ENCODE measurements around the gene HAT1. TPM values are rescaled to one million over a fixed set of nuclear protein-coding genes. Genes with fewer than 3 reads are reported as not detected.

The HAT1 gene
- total and polyA plus RNA-seq, 4 donors, result 11.8 to 45.1 (median 16.3) TPM

- Histone ChIP-seq H3K9ac (ENCODE audit: low read depth in 1 of 2, low read length in 2 of 2) (no peak overlapping the region), H3K27me3 (ENCODE audit: control insufficient read depth in 4 of 4, insufficient read depth in 4 of 4, low read length in 3 of 4) (no peaks in the 10 kb centered on the region), H3K9me3 (ENCODE audit: control insufficient read depth in 4 of 4, low read length in 3 of 4) (no peaks in the 10 kb centered on the region), H3K27ac (ENCODE audit: low read depth in 1 of 2, low read length in 2 of 2) (no peak overlapping the region), H3K4me3 (ENCODE audit: low read depth in 1 of 3, low read length in 3 of 3) (no peak overlapping the region), H3K36me3 (ENCODE audit: control insufficient read depth in 4 of 4, insufficient read depth in 3 of 4, low read depth in 1 of 4, low read length in 3 of 4) (no peaks in the 10 kb centered on the region), H3K4me1 (ENCODE audit: control insufficient read depth in 4 of 4, insufficient read depth in 4 of 4, low read length in 3 of 4) (no peaks in the 10 kb centered on the region)
- WGBS, result 86% methylated on average over 4 of the region's 4 CpGs
- DNase-seq (ENCODE audit: low spot score), result no peak
- no peak for TF ChIP-seq FOXA2 (IDR thresholded peaks at IDR 0.05)
- no peak for TF ChIP-seq JUND (IDR thresholded peaks at IDR 0.05)
- TF ChIP-seq HNF4G (IDR thresholded peaks at IDR 0.05), result no peak
- no peak for TF ChIP-seq FOXA1 (IDR thresholded peaks at IDR 0.05)
- TF ChIP-seq SP1 (IDR thresholded peaks at IDR 0.05), result no peak
- no peak for TF ChIP-seq RXRA (IDR thresholded peaks at IDR 0.05)
- TF ChIP-seq RAD21 (IDR thresholded peaks at IDR 0.05), result no peak
- TF ChIP-seq TAF1 (conservative IDR thresholded peaks at IDR 0.05), result no peak
- TF ChIP-seq GABPA (IDR thresholded peaks at IDR 0.05 in 1 of 2, conservative IDR thresholded peaks at IDR 0.05 in 1 of 2), result no peak
- no peak for TF ChIP-seq ZBTB33 (IDR thresholded peaks at IDR 0.05)
These were observed 109.3 kb downstream of the HAT1 start for GRCh38 chr2:172031536-172031935.

Other genes starting within 250 kb of the HAT1 start
- 10 to 100 TPM; 29.9 to 45.2 TPM for gene DYNC1I2, start 235.0 kb upstream of the HAT1 start, total RNA-seq
- 10 to 100 TPM; 20.4 to 26.4 TPM for gene DYNC1I2, start 235.0 kb upstream of the HAT1 start, polyA plus RNA-seq
- gene SLC25A12, start 28.2 kb upstream of the HAT1 start, total RNA-seq, result 1 to 10 TPM; 3.4 to 4.4 TPM
- under 1 TPM; 0.46 to 0.93 TPM for gene SLC25A12, start 28.2 kb upstream of the HAT1 start, polyA plus RNA-seq
- 1 to 10 TPM; 3.9 to 7.1 TPM for gene METAP1D, start 77.5 kb downstream of the HAT1 start, total RNA-seq
- gene METAP1D, start 77.5 kb downstream of the HAT1 start, polyA plus RNA-seq, result 1 to 10 TPM; 3.3 to 5.0 TPM
- not detected for gene DLX1, start 163.0 kb downstream of the HAT1 start, total RNA-seq
- not detected for gene DLX1, start 163.0 kb downstream of the HAT1 start, polyA plus RNA-seq
- gene DLX2, start 180.4 kb downstream of the HAT1 start, total RNA-seq, result not detected
- not detected for gene DLX2, start 180.4 kb downstream of the HAT1 start, polyA plus RNA-seq

All from liver (tissue), 9 donors.